ENCODE results near the gene NOM1. TPM values are rescaled to one million over a fixed set of nuclear protein-coding genes. Genes with fewer than 3 reads are reported as not detected.

NOM1 gene
- total and polyA plus RNA-seq, 2 experiments from 2014 or later, result 17.7 to 36.5 TPM

DNA sequence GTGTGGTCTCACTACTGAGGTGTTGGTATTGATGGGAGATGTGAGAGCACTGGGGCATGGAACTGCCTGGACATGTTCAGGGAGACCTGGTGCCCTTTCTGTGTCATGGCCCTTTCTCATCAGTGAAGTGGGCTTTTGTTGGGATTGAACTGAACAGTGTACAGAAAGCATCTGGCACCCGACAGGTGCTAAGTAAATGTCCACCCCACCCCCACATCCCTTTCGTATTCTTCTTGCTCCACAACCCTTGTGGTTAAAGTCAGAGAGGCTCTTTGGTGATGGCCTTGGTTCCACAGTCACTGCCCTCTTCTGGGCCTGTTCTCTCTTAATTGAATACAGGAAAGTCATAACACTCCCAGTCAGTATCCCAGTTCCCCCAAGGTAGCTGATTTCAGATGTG is 5.4 kb downstream of the NOM1 start:
- Histone ChIP-seq H3K79me2 (replicated peaks; ENCODE audit: insufficient read depth) (peaks cover 76% of the 10 kb centered on the region), H4K20me1 (replicated peaks; ENCODE audit: insufficient read depth) (peaks cover 78% of the 10 kb centered on the region), H2AFZ (no peak overlapping the region), H3K27me3 (ENCODE audit: insufficient read depth) (no peaks in the 10 kb centered on the region), H3K36me3 (ENCODE audit: insufficient read depth) (peaks cover 51% of the 10 kb centered on the region), H3K9me2 (ENCODE audit: insufficient read depth) (no peaks in the 10 kb centered on the region), H3K27ac (ENCODE audit: low read depth) (no peak overlapping the region), H3F3A (replicated peaks; ENCODE audit: low read depth) (no peaks in the 10 kb centered on the region), H3K4me3 (no peak overlapping the region), H3K4me2 (no peak overlapping the region), H3K4me1 (ENCODE audit: insufficient read depth) (peaks cover 20% of the 10 kb centered on the region)
- ATAC-seq (no peak), DNase-seq (ENCODE audit: low spot score) (no peak)
- Mint-ChIP-seq H3K27ac (no peak overlapping the region; the same call in 1 of the 2 replicates), H3K27me3 (ENCODE audit: insufficient read depth, low read depth, poor library complexity) (peaks cover 2% of the 10 kb centered on the region), H3K36me3 (ENCODE audit: low read depth) (peaks cover 83% of the 10 kb centered on the region), H3K9me3 (peaks cover 3% of the 10 kb centered on the region; the same call in 2 of the 3 replicates), H3K4me3 (no peak overlapping the region), H3K4me1 (peaks cover 22% of the 10 kb centered on the region)
- TF ChIP-seq POLR2AphosphoS5 (IDR thresholded peaks at IDR 0.05; ENCODE audit: low read depth), result no peak
- TF ChIP-seq ETS1 (IDR thresholded peaks at IDR 0.05), result no peak
- TF ChIP-seq ZNF331 (CRISPR knock-in tag; IDR thresholded peaks at IDR 0.05; ENCODE audit: low read depth), result no peak
- TF ChIP-seq EZH2 (IDR thresholded peaks at IDR 0.05; ENCODE audit: low read depth, unreplicated experiment), result no peak
- TF ChIP-seq, protein P1, sequence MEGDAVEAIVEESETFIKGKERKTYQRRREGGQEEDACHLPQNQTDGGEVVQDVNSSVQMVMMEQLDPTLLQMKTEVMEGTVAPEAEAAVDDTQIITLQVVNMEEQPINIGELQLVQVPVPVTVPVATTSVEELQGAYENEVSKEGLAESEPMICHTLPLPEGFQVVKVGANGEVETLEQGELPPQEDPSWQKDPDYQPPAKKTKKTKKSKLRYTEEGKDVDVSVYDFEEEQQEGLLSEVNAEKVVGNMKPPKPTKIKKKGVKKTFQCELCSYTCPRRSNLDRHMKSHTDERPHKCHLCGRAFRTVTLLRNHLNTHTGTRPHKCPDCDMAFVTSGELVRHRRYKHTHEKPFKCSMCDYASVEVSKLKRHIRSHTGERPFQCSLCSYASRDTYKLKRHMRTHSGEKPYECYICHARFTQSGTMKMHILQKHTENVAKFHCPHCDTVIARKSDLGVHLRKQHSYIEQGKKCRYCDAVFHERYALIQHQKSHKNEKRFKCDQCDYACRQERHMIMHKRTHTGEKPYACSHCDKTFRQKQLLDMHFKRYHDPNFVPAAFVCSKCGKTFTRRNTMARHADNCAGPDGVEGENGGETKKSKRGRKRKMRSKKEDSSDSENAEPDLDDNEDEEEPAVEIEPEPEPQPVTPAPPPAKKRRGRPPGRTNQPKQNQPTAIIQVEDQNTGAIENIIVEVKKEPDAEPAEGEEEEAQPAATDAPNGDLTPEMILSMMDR (conservative IDR thresholded peaks at IDR 0.05; ENCODE audit: low read depth in 2 of 2), result no peak
- TF ChIP-seq, protein P2, sequence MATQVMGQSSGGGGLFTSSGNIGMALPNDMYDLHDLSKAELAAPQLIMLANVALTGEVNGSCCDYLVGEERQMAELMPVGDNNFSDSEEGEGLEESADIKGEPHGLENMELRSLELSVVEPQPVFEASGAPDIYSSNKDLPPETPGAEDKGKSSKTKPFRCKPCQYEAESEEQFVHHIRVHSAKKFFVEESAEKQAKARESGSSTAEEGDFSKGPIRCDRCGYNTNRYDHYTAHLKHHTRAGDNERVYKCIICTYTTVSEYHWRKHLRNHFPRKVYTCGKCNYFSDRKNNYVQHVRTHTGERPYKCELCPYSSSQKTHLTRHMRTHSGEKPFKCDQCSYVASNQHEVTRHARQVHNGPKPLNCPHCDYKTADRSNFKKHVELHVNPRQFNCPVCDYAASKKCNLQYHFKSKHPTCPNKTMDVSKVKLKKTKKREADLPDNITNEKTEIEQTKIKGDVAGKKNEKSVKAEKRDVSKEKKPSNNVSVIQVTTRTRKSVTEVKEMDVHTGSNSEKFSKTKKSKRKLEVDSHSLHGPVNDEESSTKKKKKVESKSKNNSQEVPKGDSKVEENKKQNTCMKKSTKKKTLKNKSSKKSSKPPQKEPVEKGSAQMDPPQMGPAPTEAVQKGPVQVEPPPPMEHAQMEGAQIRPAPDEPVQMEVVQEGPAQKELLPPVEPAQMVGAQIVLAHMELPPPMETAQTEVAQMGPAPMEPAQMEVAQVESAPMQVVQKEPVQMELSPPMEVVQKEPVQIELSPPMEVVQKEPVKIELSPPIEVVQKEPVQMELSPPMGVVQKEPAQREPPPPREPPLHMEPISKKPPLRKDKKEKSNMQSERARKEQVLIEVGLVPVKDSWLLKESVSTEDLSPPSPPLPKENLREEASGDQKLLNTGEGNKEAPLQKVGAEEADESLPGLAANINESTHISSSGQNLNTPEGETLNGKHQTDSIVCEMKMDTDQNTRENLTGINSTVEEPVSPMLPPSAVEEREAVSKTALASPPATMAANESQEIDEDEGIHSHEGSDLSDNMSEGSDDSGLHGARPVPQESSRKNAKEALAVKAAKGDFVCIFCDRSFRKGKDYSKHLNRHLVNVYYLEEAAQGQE (IDR thresholded peaks at IDR 0.05; ENCODE audit: unreplicated experiment), result no peak
- TF ChIP-seq ZNF114 (CRISPR knock-in tag; IDR thresholded peaks at IDR 0.05), result no peak
- TF ChIP-seq JUNB (IDR thresholded peaks at IDR 0.05; ENCODE audit: unreplicated experiment), result no peak
- TF ChIP-seq STAT1 (IDR thresholded peaks at IDR 0.05; ENCODE audit: unreplicated experiment), result no peak
- TF ChIP-seq, protein P3, sequence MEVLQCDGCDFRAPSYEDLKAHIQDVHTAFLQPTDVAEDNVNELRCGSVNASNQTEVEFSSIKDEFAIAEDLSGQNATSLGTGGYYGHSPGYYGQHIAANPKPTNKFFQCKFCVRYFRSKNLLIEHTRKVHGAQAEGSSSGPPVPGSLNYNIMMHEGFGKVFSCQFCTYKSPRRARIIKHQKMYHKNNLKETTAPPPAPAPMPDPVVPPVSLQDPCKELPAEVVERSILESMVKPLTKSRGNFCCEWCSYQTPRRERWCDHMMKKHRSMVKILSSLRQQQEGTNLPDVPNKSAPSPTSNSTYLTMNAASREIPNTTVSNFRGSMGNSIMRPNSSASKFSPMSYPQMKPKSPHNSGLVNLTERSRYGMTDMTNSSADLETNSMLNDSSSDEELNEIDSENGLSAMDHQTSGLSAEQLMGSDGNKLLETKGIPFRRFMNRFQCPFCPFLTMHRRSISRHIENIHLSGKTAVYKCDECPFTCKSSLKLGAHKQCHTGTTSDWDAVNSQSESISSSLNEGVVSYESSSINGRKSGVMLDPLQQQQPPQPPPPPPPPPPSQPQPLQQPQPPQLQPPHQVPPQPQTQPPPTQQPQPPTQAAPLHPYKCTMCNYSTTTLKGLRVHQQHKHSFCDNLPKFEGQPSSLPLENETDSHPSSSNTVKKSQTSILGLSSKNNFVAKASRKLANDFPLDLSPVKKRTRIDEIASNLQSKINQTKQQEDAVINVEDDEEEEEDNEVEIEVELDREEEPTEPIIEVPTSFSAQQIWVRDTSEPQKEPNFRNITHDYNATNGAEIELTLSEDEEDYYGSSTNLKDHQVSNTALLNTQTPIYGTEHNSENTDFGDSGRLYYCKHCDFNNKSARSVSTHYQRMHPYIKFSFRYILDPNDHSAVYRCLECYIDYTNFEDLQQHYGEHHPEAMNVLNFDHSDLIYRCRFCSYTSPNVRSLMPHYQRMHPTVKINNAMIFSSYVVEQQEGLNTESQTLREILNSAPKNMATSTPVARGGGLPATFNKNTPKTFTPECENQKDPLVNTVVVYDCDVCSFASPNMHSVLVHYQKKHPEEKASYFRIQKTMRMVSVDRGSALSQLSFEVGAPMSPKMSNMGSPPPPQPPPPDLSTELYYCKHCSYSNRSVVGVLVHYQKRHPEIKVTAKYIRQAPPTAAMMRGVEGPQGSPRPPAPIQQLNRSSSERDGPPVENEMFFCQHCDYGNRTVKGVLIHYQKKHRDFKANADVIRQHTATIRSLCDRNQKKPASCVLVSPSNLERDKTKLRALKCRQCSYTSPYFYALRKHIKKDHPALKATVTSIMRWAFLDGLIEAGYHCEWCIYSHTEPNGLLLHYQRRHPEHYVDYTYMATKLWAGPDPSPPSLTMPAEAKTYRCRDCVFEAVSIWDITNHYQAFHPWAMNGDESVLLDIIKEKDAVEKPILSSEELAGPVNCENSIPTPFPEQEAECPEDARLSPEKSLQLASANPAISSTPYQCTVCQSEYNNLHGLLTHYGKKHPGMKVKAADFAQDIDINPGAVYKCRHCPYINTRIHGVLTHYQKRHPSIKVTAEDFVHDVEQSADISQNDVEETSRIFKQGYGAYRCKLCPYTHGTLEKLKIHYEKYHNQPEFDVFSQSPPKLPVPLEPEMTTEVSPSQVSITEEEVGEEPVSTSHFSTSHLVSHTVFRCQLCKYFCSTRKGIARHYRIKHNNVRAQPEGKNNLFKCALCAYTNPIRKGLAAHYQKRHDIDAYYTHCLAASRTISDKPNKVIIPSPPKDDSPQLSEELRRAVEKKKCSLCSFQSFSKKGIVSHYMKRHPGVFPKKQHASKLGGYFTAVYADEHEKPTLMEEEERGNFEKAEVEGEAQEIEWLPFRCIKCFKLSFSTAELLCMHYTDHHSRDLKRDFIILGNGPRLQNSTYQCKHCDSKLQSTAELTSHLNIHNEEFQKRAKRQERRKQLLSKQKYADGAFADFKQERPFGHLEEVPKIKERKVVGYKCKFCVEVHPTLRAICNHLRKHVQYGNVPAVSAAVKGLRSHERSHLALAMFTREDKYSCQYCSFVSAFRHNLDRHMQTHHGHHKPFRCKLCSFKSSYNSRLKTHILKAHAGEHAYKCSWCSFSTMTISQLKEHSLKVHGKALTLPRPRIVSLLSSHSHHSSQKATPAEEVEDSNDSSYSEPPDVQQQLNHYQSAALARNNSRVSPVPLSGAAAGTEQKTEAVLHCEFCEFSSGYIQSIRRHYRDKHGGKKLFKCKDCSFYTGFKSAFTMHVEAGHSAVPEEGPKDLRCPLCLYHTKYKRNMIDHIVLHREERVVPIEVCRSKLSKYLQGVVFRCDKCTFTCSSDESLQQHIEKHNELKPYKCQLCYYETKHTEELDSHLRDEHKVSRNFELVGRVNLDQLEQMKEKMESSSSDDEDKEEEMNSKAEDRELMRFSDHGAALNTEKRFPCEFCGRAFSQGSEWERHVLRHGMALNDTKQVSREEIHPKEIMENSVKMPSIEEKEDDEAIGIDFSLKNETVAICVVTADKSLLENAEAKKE (CRISPR knock-in tag; IDR thresholded peaks at IDR 0.05), result no peak
- no peak for TF ChIP-seq CREB1 (CRISPR knock-in tag; IDR thresholded peaks at IDR 0.05; ENCODE audit: low read depth)
- TF ChIP-seq EZH2phosphoT487 (IDR thresholded peaks at IDR 0.05; ENCODE audit: unreplicated experiment), result no peak

Measured in GM23338 (cell line).